WTC11 (cell line): Measurements from ENCODE around the gene TMEM214.

ENCODE experiments used
- ATF1 ChIP-seq: sonication (generic); formaldehyde crosslinking; IDR thresholded peaks from 2 replicates; pipeline ENCODE4 v1.8.1; 2023; ENCODE audit warnings: mild to moderate bottlenecking, moderate library complexity, missing genetic modification reagents
- CREM ChIP-seq: sonication (generic); formaldehyde crosslinking; IDR thresholded peaks from 2 replicates; pipeline ENCODE4 v1.8.1; 2022; ENCODE audit warnings: mild to moderate bottlenecking, missing genetic modification reagents, moderate library complexity
- CTCF ChIP-seq: fragments of 200-600 bp; IDR thresholded peaks from 2 replicates; pipeline ENCODE4 v1.8.0; 2022; ENCODE audit warnings: antibody characterized with exemption
- GABPB1 ChIP-seq: sonication (generic); formaldehyde crosslinking; IDR thresholded peaks from 2 replicates; pipeline ENCODE4 v1.8.1; 2023; ENCODE audit warnings: mild to moderate bottlenecking, missing genetic modification reagents
- SMAD4 ChIP-seq: sonication (generic); formaldehyde crosslinking; IDR thresholded peaks from 2 replicates; pipeline ENCODE4 v1.8.0; 2022; ENCODE audit warnings: mild to moderate bottlenecking, missing genetic modification reagents
- TCF7 ChIP-seq: sonication (generic); formaldehyde crosslinking; IDR thresholded peaks from 2 replicates; pipeline ENCODE4 v1.8.0; 2022; ENCODE audit warnings: mild to moderate bottlenecking, low read depth, missing genetic modification reagents, moderate library complexity
- TEAD1 ChIP-seq: sonication (generic); formaldehyde crosslinking; IDR thresholded peaks from 2 replicates; pipeline ENCODE4 v1.8.0; 2022; ENCODE audit warnings: mild to moderate bottlenecking, missing genetic modification reagents
- TF ChIP-seq, protein P1 (sequence below): sonication (generic); formaldehyde crosslinking; IDR thresholded peaks from 2 replicates; pipeline ENCODE4 v1.8.0; 2022; ENCODE audit warnings: mild to moderate bottlenecking, missing genetic modification reagents
- TF ChIP-seq, protein P2 (sequence below): sonication (generic); formaldehyde crosslinking; IDR thresholded peaks from 2 replicates; pipeline ENCODE4 v1.8.1; 2022; ENCODE audit warnings: low read depth, missing genetic modification reagents, borderline replicate concordance
- TF ChIP-seq, protein P3 (sequence below): sonication (generic); formaldehyde crosslinking; IDR thresholded peaks from 2 replicates; pipeline ENCODE4 v1.8.1; 2023; ENCODE audit warnings: mild to moderate bottlenecking, missing genetic modification reagents, moderate library complexity

DNA sequence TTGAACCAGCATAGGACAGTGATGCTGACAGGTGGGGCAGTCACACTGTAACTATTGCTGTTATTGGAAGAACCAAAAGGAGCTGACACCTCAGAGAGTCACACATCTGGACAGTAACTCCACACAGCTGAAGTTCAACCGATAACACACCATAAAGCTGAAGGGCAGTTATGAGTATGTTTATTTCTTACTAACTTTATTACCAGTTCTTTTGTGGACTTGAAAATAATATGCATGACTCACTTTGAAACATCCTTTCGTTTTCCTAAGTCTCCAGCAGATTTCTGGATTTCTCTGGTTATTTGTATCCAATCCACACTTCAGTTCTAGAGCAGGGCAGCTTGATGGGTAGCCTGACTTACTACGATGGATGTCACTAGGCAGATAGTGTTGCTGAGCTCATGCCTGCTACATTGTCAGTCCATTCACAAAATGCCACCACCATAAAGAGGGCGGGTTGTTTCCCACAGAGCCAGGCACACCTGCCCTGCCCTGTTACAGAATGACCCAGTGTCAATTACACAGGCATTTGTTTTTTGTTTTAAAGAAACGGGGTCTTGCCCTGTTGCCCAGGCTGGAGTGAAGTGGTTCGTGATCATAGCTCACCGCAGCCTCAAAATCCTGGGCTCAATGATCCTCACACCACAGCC, 10.3 kb downstream of the TMEM214 start:
- TF ChIP-seq CTCF = no peak
- TF ChIP-seq, protein P1, sequence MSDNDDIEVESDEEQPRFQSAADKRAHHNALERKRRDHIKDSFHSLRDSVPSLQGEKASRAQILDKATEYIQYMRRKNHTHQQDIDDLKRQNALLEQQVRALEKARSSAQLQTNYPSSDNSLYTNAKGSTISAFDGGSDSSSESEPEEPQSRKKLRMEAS (CRISPR knock-in tag) = no peak
- TF ChIP-seq TCF7 (CRISPR knock-in tag) = no peak
- TF ChIP-seq, protein P2, sequence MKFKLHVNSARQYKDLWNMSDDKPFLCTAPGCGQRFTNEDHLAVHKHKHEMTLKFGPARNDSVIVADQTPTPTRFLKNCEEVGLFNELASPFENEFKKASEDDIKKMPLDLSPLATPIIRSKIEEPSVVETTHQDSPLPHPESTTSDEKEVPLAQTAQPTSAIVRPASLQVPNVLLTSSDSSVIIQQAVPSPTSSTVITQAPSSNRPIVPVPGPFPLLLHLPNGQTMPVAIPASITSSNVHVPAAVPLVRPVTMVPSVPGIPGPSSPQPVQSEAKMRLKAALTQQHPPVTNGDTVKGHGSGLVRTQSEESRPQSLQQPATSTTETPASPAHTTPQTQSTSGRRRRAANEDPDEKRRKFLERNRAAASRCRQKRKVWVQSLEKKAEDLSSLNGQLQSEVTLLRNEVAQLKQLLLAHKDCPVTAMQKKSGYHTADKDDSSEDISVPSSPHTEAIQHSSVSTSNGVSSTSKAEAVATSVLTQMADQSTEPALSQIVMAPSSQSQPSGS (CRISPR knock-in tag) = no peak
- no peak for TF ChIP-seq TEAD1 (CRISPR knock-in tag)
- TF ChIP-seq, protein P3, sequence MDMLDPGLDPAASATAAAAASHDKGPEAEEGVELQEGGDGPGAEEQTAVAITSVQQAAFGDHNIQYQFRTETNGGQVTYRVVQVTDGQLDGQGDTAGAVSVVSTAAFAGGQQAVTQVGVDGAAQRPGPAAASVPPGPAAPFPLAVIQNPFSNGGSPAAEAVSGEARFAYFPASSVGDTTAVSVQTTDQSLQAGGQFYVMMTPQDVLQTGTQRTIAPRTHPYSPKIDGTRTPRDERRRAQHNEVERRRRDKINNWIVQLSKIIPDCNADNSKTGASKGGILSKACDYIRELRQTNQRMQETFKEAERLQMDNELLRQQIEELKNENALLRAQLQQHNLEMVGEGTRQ (CRISPR knock-in tag) = no peak
- no peak for TF ChIP-seq ATF1 (CRISPR knock-in tag)
- no peak for TF ChIP-seq CREM (CRISPR knock-in tag)
- no peak for TF ChIP-seq SMAD4 (CRISPR knock-in tag)
- TF ChIP-seq GABPB1 (CRISPR knock-in tag) = no peak
